Stimulated activated naive CD8-positive, alpha-beta T cell treated with anti-CD3 and anti-CD28 coated beads, Interleukin-15, Interleukin-2, amounts not matched to agents 100 ng/mL and 50 ng/mL, for 24 hours (primary cell): Measurements from ENCODE around the gene TAF15.

Experiments
- H3K27ac Mint-ChIP-seq: one replicate; pipeline ENCODE4 v1.8.0; 2021; ENCODE audit warnings: mild to moderate bottlenecking, mixed read lengths
- H3K27me3 Mint-ChIP-seq: one replicate; pipeline ENCODE4 v1.8.0; 2021; ENCODE audit warnings: mixed read lengths
- H3K36me3 Mint-ChIP-seq: one replicate; pipeline ENCODE4 v1.8.0; 2021; ENCODE audit warnings: low read depth, mixed read lengths
- H3K4me1 Mint-ChIP-seq: one replicate; pipeline ENCODE4 v1.8.0; 2021; ENCODE audit warnings: low read depth, mixed read lengths
- H3K4me3 Mint-ChIP-seq: one replicate; pipeline ENCODE4 v1.8.0; 2021; ENCODE audit warnings: mild to moderate bottlenecking, mixed read lengths
- H3K9me3 Mint-ChIP-seq: one replicate; pipeline ENCODE4 v1.8.0; 2021; ENCODE audit warnings: mixed read lengths

The TAF15 gene

DNA sequence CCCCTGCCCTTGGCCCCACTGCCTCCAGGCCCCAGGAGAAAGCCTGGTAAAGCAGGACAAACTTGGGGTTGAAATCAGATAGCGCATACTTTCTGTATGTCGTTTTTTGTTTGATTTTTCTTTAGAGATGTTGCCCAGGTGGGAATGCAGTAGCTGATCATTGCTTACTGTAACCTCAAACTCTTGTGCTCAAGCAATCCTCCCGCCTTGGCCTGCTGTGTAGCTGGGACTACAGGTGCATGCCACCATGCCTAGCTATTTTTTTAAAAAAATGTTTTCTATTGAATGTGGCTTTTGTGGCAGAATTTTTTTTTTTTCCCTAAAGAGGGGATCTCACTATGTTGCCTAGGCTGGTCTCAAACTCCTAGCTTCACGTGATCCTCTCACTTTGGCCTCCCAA, 82.0 kb downstream of the TAF15 start:
- Mint-ChIP-seq H3K27me3 (no peaks in the 10 kb centered on the region), H3K36me3 (no peaks in the 10 kb centered on the region), H3K9me3 (no peaks in the 10 kb centered on the region), H3K4me3 (no peak overlapping the region), H3K27ac (peak overlapping the region; percentile 81), H3K4me1 (peaks cover 80% of the 10 kb centered on the region)

DNA sequence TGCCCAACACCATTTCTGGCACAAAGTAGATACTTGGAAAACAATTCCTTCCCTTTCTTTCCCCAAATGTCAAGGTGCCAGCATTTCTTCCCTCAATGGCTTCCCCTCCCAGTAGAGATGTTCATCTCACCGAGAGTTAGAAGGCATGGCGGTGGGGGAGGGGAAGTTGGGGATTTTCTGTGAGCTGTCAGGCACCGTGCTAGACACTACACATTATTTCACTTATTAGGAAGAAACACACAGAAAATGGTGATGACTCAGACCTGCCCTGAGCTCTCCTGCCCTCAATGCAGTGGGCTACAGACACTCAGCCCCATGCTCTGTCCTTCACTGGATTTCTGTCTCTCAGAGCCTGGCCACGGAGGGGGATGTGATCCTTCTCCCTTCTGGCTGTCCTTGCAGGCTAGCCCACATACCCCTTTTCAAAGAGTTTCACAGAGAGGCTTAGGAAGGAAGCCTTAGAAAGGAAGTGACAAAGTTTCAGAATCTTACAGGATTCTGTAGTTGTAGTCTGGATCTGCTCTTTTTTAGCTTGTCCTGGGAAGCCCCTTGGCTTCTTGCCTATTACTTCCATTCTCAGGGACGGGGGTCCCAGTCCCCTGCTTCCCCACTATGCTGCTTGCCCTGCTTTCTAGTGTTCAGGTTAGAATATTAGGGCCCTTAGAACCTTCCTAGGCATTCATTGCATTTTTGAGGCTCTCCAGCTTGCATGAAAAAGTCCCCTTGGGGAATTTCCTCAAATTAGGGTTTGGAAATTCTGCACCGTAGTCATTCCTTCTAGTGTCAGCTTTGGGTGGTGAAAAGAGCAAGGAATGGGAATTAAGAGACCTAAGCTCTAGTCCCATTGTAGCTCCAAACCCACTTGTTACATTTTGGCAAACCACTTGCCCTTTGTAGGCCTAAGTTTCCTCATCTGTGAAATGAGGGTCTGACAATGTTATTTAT, 83.1 kb downstream of the TAF15 start:
- H3K4me3 Mint-ChIP-seq = peak overlapping the region; percentile 52
- H3K27ac Mint-ChIP-seq = peak overlapping the region; percentile 64
- H3K4me1 Mint-ChIP-seq = peaks cover 87% of the 10 kb centered on the region
- no peaks in the 10 kb centered on the region for H3K36me3 Mint-ChIP-seq
- no peaks in the 10 kb centered on the region for H3K9me3 Mint-ChIP-seq
- H3K27me3 Mint-ChIP-seq = no peaks in the 10 kb centered on the region

- Mint-ChIP-seq H3K27ac (no peak overlapping the region), H3K4me1 (peaks cover 94% of the 10 kb centered on the region), H3K27me3 (no peaks in the 10 kb centered on the region), H3K4me3 (no peak overlapping the region), H3K36me3 (no peaks in the 10 kb centered on the region), H3K9me3 (no peaks in the 10 kb centered on the region)
Measured at GRCh38 chr17:35893751-35894150, 84.5 kb downstream of the TAF15 start.

- no peak overlapping the region for H3K4me3 Mint-ChIP-seq
- H3K36me3 Mint-ChIP-seq = no peaks in the 10 kb centered on the region
- H3K27ac Mint-ChIP-seq = no peak overlapping the region
- H3K27me3 Mint-ChIP-seq = no peaks in the 10 kb centered on the region
- H3K9me3 Mint-ChIP-seq = no peaks in the 10 kb centered on the region
- peaks cover 94% of the 10 kb centered on the region for H3K4me1 Mint-ChIP-seq
Measured at GRCh38 chr17:35894206-35894605, 84.9 kb downstream of the TAF15 start.

GRCh38 chr17:35895636-35896587, 86.6 kb downstream of the TAF15 start:
- no peaks in the 10 kb centered on the region for H3K36me3 Mint-ChIP-seq
- peaks cover 94% of the 10 kb centered on the region for H3K4me1 Mint-ChIP-seq
- H3K9me3 Mint-ChIP-seq = no peaks in the 10 kb centered on the region
- peak overlapping the region; percentile 72 for H3K4me3 Mint-ChIP-seq
- peak overlapping the region; percentile 98 for H3K27ac Mint-ChIP-seq
- no peaks in the 10 kb centered on the region for H3K27me3 Mint-ChIP-seq
